ENCODE measurements around the gene ACER1. TPM values are rescaled to one million over a fixed set of nuclear protein-coding genes. Genes with fewer than 3 reads are reported as not detected.

Gene ACER1
- total and polyA plus RNA-seq, 2 of the 13 experiments (the other 11 are each of a cell fraction or from before 2014, with no cell fraction given) = not detected

GRCh38 chr19:6381030-6381750 is 47.8 kb upstream of the ACER1 start:
- CTCF ChIA-PET (ENCODE audit: low intra/inter-chr PET ratio, low total read pairs) = no interaction called here
- Histone ChIP-seq H3K9ac (ENCODE audit: insufficient read depth, low read depth, low read length) (no peak overlapping the region), H3K4me3 (replicated peaks in 1 of 3; ENCODE audit: insufficient read depth in 1 of 3, low read depth in 2 of 3, low read length in 3 of 3) (no peak overlapping the region), H3K4me2 (ENCODE audit: low read depth, low read length) (no peak overlapping the region), H4K20me1 (ENCODE audit: insufficient read depth, low read length) (peaks cover 3% of the 10 kb centered on the region; the same call in 1 of the 2 replicates), H3K36me3 (replicated peaks in 1 of 2; ENCODE audit: control insufficient read depth in 1 of 2, insufficient read depth in 2 of 2, low read length in 2 of 2) (peaks cover 17 to 51% of the 10 kb centered on the region in 2 experiments), H3K4me1 (ENCODE audit: insufficient read depth, low read length) (no peaks in the 10 kb centered on the region), H3K79me2 (ENCODE audit: insufficient read depth, low read length) (no peaks in the 10 kb centered on the region), H3K9me3 (ENCODE audit: low read length) (no peaks in the 10 kb centered on the region), H2AFZ (ENCODE audit: low read length) (no peak overlapping the region), H3K27ac (ENCODE audit: extremely low read length, insufficient read depth, low read length) (no peak overlapping the region), H3K27me3 (ENCODE audit: control insufficient read depth in 1 of 2, insufficient read depth in 2 of 2, low read length in 2 of 2) (no peaks in the 10 kb centered on the region)
- in situ Hi-C loops (cut with HindIII; ENCODE audit: extremely low pct_ligation_motif_present, low pct_unique_long_range_greater_than_20kb) (no loop called here), intact Hi-C loops (cut with micrococcal nuclease; ENCODE audit: unreplicated experiment) (no loop called here)
- no peak for FAIRE-seq
- BruUV-seq (replicated peaks) = no TSS peak
- DNase-seq (ENCODE audit: low spot score) = no peak
- WGBS (ENCODE audit: low lambda C conversion rate) = 98% methylated on average over 37 of the region's 40 CpGs
- no peak for ATAC-seq
- POLR2A ChIA-PET = no interaction called here
- TF ChIP-seq ZNF768 (CRISPR knock-in tag; IDR thresholded peaks at IDR 0.05) (no peak), REPIN1 (CRISPR knock-in tag; IDR thresholded peaks at IDR 0.05; ENCODE audit: borderline replicate concordance, low read depth) (no peak), AGO2 (optimal IDR thresholded peaks at IDR 0.05; ENCODE audit: low read depth, low read length) (peak; percentile 36), AGO1 (IDR thresholded peaks at IDR 0.05; ENCODE audit: low read depth, low read length, poor library complexity, severe bottlenecking) (no peak), RFXAP (CRISPR knock-in tag; IDR thresholded peaks at IDR 0.05; ENCODE audit: borderline replicate concordance) (no peak)

- no peak overlapping the region for H2AFZ ChIP-seq (ENCODE audit: low read length)
- H3K4me1 ChIP-seq (ENCODE audit: insufficient read depth, low read length) = no peaks in the 10 kb centered on the region
- H4K20me1 ChIP-seq (ENCODE audit: insufficient read depth, low read length) = peaks cover 3% of the 10 kb centered on the region; the same call in 1 of the 2 replicates
- H3K27me3 ChIP-seq (ENCODE audit: control insufficient read depth in 1 of 2, insufficient read depth in 2 of 2, low read length in 2 of 2) = no peaks in the 10 kb centered on the region
- no peaks in the 10 kb centered on the region for H3K9me3 ChIP-seq (ENCODE audit: low read length)
- no peak overlapping the region for H3K4me2 ChIP-seq (ENCODE audit: low read depth, low read length)
- H3K27ac ChIP-seq (ENCODE audit: extremely low read length, insufficient read depth, low read length) = no peak overlapping the region
- no peak overlapping the region for H3K9ac ChIP-seq (ENCODE audit: insufficient read depth, low read depth, low read length)
- DNase-seq (ENCODE audit: low spot score) = no peak
- intact Hi-C loops (cut with micrococcal nuclease; ENCODE audit: unreplicated experiment) = no loop called here
- H3K79me2 ChIP-seq (ENCODE audit: insufficient read depth, low read length) = no peaks in the 10 kb centered on the region
- ChIA-PET CTCF (ENCODE audit: low intra/inter-chr PET ratio, low total read pairs) (no interaction called here), POLR2A (interaction anchor here (0.6 kb wide), 1 partner anchor 180 kb away, joined by 4 read pairs; no protein-coding TSS in a partner anchor)
- no TSS peak for BruUV-seq (replicated peaks)
- in situ Hi-C loops (cut with HindIII; ENCODE audit: extremely low pct_ligation_motif_present, low pct_unique_long_range_greater_than_20kb) = no loop called here
- H3K4me3 ChIP-seq (replicated peaks in 1 of 3; ENCODE audit: insufficient read depth in 1 of 3, low read depth in 2 of 3, low read length in 3 of 3) = no peak overlapping the region
- FAIRE-seq = no peak
- no peak for ATAC-seq
- H3K36me3 ChIP-seq (replicated peaks in 1 of 2; ENCODE audit: control insufficient read depth in 1 of 2, insufficient read depth in 2 of 2, low read length in 2 of 2) = peaks cover 19 to 41% of the 10 kb centered on the region in 2 experiments
- WGBS (ENCODE audit: low lambda C conversion rate) = 93% methylated on average over 3 of the region's 3 CpGs
- 0 out of 2 replicates have a peak, but pooled peaks have one; percentile 60 for TF ChIP-seq ZFP82 (CRISPR knock-in tag; IDR thresholded peaks at IDR 0.05; ENCODE audit: borderline replicate concordance)
- no peak for TF ChIP-seq ZBTB40 (IDR thresholded peaks at IDR 0.05)
- no peak for TF ChIP-seq ZBTB40 (CRISPR knock-in tag; IDR thresholded peaks at IDR 0.05)
- TF ChIP-seq MBD4 (IDR thresholded peaks at IDR 0.05; ENCODE audit: borderline replicate concordance, low read length) = no peak
These were observed 46.3 kb upstream of the ACER1 start for GRCh38 chr19:6379744-6380143.
